ENCODE results near the gene PCDH1.

Gene PCDH1

DNA sequence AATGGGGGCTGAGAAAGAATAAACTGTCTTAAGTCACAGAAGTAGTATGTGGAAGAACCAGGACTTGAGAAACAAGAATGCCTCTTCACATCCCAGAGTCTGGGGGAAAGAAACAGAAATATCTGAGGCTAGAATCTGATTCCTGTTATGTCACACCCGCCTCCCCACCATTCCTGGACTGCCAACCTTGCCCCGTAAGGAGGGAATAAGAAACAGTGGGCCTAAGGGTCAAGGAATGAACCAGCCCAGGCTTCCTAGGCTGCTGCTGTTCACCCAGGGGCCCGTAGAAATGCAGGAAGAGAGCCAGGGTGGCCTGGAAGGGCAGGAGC lies 4.3 kb downstream of the PCDH1 start:
- DNase-seq (ENCODE audit: low read depth), result no peak

DNA sequence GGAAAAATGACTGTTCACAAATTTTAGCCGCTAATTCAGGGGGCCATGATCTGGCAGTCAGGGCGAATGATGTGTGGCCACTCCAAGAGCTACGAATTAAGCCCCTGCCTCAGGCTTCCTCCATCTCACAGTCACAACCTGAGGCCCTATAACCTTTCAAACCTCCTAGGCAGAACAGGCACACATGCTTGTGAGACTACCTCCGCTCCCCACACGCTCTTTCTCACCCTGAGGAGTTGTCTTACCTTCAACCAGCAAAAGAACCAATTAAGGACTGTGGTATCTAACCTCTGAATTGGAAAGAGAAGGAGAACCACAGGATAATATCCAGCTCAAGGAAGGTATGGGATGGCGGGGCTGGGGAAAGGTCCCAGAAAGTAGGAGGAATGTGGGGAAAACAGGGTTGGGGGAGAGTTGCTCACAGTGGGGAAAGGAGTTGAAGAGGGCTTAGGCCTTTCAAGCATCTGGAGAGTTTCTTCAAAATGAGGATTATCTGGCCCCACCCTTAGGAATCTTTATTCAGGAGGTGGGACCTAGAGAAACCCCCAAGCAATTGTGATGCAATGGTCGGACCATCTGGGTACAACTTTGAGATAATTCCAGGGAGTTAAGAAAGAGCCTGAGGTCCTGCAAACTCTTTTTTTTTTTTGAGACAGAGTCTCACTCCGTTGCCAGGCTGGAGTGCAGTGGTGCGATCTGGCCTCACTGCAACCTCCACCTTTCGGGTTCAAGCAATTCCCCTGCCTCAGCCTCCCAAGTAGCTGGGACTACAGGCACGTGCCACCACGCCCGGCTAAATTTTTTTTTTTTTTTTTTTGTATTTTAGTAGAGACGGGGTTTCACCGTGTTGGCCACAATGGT lies 5.5 kb downstream of the PCDH1 start:
- no peak for DNase-seq (ENCODE audit: low read depth)

DNA sequence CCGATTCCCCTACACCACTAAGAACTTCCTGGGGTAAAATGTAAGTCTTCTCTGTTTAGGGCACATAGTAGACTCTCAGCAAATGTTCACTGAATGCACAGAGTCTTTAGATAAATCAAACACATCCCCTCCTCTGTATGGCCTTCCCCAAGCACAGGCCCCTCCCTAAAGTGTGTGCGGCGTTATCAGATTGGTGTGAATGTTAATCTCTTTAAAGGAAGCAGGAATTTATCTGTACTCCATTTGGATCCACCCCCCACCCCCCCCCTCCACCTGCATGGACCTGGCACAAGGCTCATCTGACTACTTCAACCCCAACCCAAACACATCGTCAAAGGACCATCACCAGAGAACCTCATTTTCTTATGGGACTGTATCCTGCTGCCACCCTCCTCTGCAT lies 6.3 kb downstream of the PCDH1 start:
- DNase-seq (ENCODE audit: low read depth), result no peak

DNA sequence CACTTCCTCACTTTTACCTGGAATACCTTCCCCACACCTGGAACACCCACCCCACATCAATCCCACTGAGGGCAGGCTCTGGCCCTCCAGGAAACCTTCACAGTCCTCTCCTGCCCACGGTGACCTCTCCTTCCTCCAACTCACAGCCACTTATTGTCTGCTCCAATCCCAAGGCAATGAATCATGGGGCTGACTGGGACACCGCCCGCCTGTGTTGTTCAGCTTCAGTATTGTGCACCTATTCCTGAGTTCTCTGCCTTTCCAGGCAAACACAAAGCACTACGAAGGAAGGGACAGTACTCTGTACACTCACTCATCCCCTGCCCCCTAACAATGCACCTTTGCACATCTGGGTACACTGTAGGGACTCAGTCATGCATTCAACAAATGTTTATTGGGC lies 7.3 kb downstream of the PCDH1 start:
- no peak for DNase-seq (ENCODE audit: low read depth)

DNA sequence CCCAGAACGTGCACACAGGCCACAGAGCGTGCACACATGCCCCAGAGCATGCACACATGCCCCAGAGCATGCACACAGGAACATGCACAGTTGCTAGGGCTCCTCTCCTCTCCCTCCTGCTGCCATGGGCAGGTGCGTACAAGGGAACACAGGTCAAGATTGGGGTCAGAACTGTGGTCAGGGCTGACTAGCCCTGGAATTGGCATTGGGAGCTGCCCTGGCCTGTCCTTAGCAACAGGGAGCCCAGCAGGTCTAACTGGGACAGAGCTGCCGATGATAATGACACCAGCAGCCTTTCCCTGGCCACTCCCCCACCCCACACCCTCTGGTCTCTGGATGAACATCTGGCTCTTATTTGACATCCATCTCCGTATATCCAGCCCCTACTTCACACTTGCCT lies 8.0 kb downstream of the PCDH1 start:
- DNase-seq (ENCODE audit: low read depth), result no peak

DNA sequence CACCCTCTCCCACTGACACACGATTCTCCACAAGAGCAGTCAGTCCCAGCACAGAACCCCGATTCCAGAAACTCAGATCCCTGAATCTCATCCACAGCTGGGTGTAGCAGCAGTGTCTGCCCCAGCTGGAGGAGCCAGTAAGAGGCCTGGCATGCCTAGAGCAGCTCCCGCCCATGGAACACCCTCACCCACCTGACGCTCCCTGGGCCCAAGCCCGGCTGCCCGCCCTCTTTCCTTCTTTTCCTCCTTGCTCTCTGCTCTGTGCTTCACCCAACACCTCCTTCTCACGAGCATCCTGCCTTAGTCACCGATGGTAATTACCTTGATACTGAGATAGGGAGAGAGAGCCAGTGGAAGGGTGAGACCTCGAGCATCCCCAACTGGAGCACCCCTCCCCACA lies 8.7 kb downstream of the PCDH1 start:
- DNase-seq (ENCODE audit: low read depth), result no peak

DNA sequence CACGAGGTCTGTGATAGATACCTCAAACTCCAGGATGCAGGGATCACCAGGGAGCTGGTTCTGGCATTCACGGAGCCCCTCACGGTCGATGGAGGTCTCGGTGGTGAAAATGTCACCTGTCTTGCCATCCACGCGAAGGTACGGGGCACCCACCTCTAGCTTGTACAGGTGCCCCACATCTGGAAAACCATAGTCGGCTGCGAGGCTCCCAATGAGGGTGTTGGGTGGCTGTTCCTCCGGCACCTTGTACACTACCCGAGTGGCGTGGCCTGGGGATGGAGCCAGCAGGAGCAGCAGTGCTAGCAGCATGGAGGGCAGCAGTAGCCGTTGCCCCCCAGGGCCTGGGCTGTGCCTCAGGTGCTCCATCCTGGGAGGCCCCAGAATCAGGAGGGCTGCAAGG lies 9.2 kb downstream of the PCDH1 start:
- DNase-seq (ENCODE audit: low read depth), result no peak

DNA sequence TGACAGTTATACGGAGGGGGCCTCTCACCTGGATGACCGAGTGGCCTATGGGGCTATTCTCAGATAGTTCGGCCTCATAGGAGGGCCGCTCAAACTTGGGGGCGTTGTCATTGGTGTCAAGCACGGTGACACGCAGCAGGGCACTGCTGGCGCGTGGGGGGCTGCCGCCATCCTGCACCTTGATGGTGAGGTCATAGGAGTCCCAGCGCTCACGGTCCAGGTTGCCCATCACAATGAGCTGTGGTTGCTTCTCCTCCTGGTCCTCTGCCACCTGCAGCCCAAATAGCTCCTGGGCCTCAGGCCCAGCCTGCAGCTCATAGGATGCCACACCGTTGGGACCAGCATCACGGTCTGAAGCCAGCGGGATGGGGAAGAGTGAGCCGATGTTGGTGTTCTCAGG lies 9.7 kb downstream of the PCDH1 start:
- no peak for DNase-seq (ENCODE audit: low read depth)

DNA sequence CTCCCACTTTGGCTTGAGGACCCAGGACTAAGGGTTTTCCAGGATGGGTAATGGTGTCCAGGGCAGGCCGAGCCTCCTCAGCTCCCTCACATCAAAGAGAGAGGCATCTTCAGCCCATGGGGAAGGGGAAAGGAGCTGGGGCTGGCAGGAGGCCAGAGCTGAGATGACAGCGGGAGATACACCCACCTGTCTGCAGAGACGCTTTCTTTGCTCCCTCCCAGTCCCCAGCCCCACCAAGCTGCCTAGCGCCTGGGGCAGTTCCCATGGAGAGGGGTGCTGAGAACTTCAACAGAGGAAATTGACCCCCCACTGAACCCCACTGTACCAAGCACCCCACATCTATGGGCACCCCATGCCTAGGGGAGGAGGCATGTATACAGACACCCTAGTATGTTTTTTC lies 10.6 kb downstream of the PCDH1 start:
- no peak for DNase-seq (ENCODE audit: low read depth)

DNA sequence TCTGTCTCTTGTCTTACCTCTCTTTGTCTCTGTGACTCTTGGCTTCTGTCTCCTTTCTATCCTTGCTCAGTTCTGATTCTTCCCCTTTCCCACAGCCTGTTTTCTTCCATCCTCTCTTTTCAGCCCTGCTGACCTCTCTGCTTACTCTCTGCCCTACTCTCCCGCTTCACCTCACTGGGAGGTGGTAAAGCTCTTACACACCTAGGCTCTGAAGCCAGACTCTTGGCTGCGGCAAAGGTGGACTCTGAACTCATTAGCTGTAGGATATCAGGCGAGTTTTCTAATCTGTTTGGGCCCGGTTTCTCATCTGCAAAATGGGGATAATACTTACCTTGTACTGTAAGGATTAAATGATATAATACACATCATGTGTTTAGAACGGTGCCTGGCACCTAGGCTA lies 11.1 kb downstream of the PCDH1 start:
- DNase-seq (ENCODE audit: low read depth), result no peak

DNA sequence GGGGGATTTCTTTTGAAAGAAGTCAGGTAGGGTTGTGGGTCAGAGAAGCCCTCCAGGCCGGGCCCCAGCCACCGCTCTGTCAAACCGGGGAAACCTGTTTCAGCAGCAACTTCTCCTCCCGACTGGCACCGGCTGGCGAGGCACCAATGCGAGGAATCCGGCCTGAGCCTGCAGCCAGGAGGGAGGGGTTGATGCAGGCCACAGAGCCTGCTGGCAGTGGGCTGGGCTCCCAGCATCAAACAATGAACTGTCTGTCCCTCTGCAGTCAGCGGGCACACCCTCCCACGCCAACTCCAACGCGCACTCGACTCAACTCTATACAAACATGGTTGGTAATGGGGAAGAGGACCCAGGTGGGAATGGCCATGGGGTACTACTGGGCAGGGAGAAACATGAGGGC lies 12.1 kb downstream of the PCDH1 start:
- DNase-seq (ENCODE audit: low read depth), result no peak

DNA sequence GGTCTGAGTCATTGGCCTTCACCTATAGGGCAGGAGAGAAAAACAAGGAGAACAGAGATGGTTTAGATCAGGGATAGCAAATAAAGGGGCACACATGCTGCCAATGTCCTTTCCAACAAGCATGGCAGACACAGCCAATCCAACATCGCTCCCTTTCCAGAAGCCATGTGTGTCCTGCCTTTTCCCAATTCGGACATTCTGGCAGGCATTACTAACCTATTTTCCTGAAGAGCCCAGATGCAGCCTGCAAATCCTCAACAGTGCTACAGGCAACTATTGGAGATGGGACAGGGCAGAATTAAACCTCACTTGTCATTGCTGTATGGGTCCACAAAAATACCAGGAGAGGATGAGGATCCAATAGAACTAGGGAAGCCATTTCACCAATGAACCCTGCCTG lies 12.8 kb downstream of the PCDH1 start:
- DNase-seq (ENCODE audit: low read depth), result no peak

DNA sequence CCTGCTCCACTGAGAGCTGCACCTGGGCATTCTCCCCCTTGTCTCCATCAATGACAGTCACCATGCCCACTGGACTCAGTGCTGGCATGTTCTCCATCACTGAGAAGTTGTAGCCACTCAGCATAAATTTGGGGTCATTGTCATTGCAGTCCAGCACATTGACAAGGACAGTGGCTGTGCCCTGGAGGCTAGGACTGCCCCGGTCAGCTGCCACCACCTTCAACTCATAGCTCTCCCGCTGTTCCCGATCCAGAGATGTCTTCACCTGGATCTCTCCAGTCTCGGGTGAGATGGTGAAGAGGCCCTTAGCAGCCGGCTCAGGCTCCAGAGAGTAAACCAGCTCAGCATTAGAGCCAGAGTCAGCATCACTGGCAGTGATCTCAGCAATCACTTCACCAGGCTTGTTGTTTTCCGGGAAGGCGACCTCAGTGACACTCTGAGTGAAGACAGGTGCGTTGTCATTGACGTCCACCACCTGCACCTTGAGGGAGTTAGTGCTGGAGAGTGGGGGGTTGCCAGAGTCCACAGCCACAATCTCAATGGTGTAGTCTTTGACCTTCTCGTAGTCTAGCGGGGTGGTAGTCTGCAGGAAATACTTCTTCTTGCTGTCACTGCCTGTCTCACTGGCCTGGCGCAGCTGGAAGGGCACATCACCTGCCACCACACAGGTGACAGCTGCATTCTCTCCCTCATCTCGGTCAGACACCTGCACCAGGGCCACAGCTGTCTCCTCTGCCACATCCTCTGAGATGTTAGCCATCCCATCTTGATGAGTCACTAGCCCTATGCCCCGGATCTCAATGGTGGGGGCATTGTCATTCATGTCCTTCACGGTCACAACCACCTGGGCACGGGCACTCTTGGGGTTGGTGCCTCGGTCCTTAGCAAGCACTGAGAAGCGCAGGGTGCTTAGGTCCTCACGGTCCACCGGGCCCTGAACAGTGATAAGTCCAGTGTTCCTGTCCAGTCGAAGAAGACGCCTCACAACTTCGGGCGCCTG lies 13.5 kb downstream of the PCDH1 start:
- DNase-seq (ENCODE audit: low read depth), result no peak

DNA sequence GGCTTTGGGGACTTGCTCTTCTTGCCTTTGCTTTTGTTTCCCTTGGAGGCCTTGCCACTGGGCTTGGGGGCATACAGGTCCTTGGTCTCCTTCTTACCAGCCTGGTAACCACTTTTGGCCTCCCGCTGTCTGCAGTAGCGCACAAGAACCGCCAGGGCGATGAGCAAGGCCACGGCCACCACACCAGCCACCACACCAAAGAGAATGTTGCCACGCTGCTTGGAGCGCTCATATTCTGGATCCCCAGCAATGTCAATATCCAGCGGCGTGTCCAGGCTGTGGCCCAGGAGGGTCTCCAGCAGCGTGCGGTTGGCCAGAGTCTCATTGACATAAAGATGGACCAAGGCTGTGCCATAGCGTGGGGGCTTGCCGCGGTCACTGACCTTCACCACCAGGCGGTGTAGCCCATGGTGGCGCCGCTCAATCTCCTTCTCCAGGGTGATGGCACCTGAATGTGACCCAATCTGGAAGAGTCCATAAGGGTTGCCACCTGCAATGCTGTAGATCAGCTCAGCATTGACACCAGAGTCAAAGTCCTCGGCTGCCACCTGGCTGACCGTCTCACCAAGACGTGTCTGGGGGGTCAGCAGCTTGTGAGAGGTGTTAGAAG lies 14.5 kb downstream of the PCDH1 start:
- no peak for DNase-seq (ENCODE audit: low read depth)

DNA sequence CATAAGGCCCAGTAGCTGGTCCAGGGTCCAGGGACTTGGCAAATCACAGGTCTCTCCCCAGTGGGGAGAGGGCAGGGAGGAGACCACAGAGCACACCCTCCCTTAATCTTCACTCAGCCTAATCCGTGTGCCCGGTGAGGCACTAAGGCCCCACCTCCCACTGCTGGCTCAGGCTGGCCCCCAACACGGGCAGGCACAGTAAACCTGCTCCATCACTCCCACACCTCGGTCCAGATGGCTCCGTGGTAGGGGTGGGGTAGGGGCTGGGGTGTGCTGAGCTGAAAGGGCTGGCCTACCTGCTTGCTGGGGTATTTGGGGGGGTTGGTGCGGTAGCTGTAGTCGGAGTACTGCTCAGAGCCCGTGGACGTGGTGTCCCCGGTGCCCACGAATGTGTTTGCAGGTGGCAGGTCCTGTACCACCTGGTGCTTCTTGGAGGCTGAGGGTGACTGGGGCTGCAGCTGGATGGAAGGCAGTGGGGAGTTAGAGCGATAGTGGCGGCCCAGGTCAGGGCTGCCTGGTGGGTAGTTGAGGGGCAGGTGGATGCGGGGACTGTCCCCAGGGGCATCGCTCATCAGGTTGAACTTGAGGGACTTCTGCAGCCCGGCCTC lies 15.2 kb downstream of the PCDH1 start:
- no peak for DNase-seq (ENCODE audit: low read depth)

DNA sequence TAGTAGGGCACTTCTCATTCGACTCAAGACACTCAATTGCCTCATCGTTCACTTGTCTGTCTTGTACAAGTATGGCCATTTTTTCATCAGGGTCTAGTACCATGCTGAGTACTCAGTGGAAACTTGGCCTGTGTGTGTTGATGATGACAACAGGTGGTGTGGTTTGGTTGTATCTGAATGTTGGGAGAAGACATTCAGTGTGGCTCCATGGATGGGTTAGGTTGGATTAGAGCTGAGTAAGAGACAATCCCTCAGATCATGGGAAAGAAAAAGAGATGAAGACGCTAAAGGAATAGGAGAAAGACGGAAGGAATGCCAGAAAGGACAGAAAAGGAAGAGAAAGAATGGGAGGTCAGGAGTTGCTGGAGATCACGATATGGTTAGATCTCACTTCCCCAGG lies 17.0 kb downstream of the PCDH1 start:
- DNase-seq (ENCODE audit: low read depth), result no peak

DNA sequence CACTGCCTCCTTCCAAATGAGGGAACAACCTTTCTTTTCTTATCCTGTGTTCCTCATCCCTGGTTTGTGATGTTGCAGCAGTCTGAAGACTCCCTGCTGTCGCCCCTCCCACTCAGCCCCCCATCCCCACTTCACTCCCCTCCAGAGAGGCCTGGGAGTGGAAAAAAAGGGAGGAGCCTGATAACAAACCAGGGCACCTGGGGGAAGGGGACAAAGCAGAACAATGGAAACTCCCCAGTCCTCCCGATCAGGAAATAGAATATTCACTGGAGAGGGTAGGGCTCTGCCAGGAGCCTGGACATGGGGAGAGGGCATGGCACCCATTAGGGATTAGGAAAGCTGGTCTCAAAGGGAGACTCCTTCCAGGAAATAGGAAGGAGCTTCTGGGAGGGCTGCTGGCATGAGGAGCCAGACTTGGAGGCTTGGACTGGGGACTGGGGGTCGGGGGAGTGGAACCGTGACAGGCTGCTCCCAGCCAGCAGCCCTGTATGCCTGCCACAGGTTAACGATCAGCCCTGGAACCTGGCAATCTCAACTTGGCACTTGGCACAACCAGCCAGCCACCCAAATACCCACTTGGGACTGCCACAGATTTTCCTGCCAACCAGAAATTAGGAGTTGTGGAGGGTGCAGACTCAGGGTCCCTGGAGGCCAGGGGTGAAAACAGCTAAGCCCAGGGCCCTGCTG lies 20.0 kb downstream of the PCDH1 start:
- DNase-seq (ENCODE audit: low read depth), result no peak

DNA sequence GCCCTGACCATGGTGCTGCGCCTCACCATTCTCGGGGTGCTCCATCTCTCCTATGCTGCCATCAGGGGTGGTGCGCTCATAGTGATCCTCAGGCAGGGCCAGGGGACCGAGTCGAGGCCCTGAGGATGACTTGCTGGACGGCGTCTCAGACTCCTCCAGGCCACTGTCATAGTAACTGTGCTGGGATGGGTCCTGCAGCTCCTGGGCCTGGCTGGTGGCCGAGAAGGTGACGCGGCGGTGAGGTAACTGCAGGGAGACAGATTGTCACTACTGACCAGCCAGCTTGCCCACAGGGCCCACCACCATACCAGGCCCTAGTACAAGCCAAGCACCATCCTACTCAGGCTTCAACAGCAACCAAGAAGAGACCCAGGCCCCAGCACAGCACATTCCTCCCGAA lies 21.0 kb downstream of the PCDH1 start:
- no peak for DNase-seq (ENCODE audit: low read depth)

DNA sequence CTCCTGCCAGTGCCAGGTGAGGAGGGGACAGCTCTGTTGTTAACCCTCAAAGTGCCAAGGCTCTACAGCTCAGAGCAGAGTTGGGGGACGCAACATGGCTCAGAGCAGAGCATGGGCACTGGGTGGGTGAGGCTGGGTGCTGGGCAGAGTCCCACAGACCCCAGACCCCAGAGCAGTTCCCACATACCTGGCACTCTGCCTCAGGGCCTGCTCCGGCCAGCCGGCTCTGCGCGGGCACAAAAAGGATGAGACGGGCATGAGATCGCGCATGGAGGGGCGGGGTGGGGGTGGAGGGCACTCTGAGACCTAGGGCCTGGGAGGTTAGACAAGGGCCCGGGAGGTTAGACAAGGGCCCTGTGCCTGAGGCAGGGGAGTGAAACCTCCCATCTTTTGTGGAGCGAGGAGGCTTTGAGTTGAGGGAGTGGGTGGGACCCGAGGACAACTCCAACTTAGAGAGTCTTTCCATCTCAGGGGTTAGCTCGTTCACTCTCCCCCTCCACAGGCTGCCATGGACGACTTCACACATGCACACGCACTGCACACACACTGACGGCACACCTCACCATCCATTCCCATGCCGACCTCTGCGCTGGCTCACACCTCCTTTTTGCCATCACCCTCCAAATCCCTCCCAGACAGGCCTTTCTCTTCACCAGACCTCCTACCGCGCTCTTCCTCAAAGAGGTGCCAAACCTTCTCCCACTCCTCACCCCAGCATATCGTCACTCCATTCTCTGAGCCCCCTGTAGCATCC lies 22.0 kb downstream of the PCDH1 start:
- DNase-seq (ENCODE audit: low read depth), result no peak

DNA sequence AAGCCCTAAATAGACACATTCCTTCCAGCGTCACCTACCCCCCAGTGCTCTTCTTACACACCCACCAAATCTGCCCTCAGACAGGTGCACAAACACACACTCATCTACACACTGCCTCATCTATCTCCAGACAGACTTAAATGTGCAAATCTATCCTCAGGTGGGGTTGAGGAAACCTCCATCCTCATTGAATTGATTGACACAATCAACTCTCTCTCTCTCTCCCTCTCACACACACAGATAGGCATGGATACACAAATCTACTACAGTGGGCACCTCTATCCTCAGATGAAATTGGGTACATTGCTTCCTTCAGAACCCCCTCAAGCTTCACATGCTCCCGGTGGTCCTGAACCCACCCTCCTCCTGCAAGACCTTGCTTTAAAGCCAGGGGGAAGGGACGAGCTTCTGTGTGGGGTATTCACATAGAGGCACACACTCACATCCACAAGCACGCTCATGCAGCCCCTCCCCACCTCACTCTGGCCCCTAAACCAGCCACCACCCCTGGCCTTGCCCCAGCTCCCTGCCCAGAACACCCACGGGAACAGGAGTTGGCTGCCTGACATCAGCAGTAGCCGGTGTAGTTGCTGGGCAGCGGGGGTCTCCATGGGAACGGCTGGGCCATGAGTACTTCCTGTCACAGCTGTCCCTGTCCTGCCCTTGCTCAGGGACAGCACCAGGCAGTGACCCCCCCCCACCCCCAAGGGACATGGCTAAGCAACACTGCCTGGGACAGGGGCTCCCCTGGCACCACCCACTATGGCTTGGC lies 22.8 kb downstream of the PCDH1 start:
- DNase-seq (ENCODE audit: low read depth), result no peak

Measured in fibroblast of the conjunctiva (primary cell).